CD4-positive, CD25-positive, alpha-beta regulatory T cell (primary cell): Measurements from ENCODE around the gene WRAP53. TPM values are rescaled to one million over a fixed set of nuclear protein-coding genes. Genes with fewer than 3 reads are reported as not detected.

Experiments used
- ATAC-seq, 2 donors: fragments of 150-1000 bp; cut with Tn5 transposase; one replicate each; pipeline ENCODE4 v1.10.0; 2021; ENCODE audit warnings: low read depth in 2 of 2, moderate number of reproducible peaks in 2 of 2, moderate library complexity in 1 of 2
- DNase-seq, 3 donors: peaks; one replicate each; pipeline versions ENCODE4 v3.0.0 to v3.0.0-alpha.2; 2012 to 2022; ENCODE audit warnings: mixed read lengths in 1 of 3
- H3K27ac ChIP-seq: one replicate; pipeline ENCODE4 v1.7.0; 2013; ENCODE audit warnings: mild to moderate bottlenecking, low read length; ENCODE audit not compliant: insufficient read depth, poor library complexity, severe bottlenecking
- H3K27me3 ChIP-seq: one replicate; pipeline ENCODE4 v1.7.0; 2013; ENCODE audit warnings: low read length; ENCODE audit not compliant: control insufficient read depth, insufficient read depth
- H3K36me3 ChIP-seq: one replicate; pipeline ENCODE4 v1.7.0; 2013; ENCODE audit warnings: mild to moderate bottlenecking, low read length, moderate library complexity; ENCODE audit not compliant: control insufficient read depth, insufficient read depth
- H3K4me1 ChIP-seq: 2 replicates; pipeline ENCODE4 v1.7.0; 2013; ENCODE audit warnings: mild to moderate bottlenecking, low read length; ENCODE audit not compliant: insufficient read depth, control insufficient read depth, poor library complexity, severe bottlenecking
- H3K4me3 ChIP-seq: one replicate; pipeline ENCODE4 v1.7.0; 2013; ENCODE audit warnings: low read depth, mild to moderate bottlenecking, low read length, moderate library complexity
- H3K9me3 ChIP-seq, 2 experiments: 1 replicate in 1 of 2; 2 replicates in 1 of 2; pipeline ENCODE4 v1.7.0; 2013; ENCODE audit warnings: low read length in 2 of 2, mild to moderate bottlenecking in 1 of 2, moderate library complexity in 1 of 2; ENCODE audit not compliant: control insufficient read depth in 2 of 2
- H3K27ac Mint-ChIP-seq, 3 donors: one replicate each; pipeline ENCODE4 v1.8.0; 2020 to 2022; ENCODE audit warnings: mild to moderate bottlenecking in 3 of 3, mixed read lengths in 3 of 3, moderate library complexity in 2 of 3
- H3K27me3 Mint-ChIP-seq: one replicate; pipeline ENCODE4 v1.8.0; 2022; ENCODE audit warnings: mild to moderate bottlenecking, mixed read lengths
- H3K36me3 Mint-ChIP-seq: one replicate; pipeline ENCODE4 v1.8.0; 2020; ENCODE audit warnings: mixed read lengths
- H3K4me1 Mint-ChIP-seq, 4 donors: one replicate each; pipeline ENCODE4 v1.8.0; 2020 to 2022; ENCODE audit warnings: mixed read lengths in 4 of 4, mild to moderate bottlenecking in 1 of 4
- H3K4me3 Mint-ChIP-seq, 4 donors: one replicate each; pipeline ENCODE4 v1.8.0; 2020 to 2022; ENCODE audit warnings: mild to moderate bottlenecking in 4 of 4, mixed read lengths in 4 of 4, moderate library complexity in 3 of 4
- H3K9me3 Mint-ChIP-seq, 7 donors: one replicate each; pipeline ENCODE4 v1.8.0; 2020 to 2022; ENCODE audit warnings: mixed read lengths in 7 of 7, mild to moderate bottlenecking in 3 of 7, moderate library complexity in 2 of 7
- polyA plus RNA-seq, 4 donors: library from polyadenylated mRNA; unstranded; fragments of 300-500 nt; fragmentation: Illumina TruSeq; gene quantifications; one replicate each; pipeline ENCODE4 v1.2.3, GENCODE V29; 2021
- total RNA-seq: library from RNA; stranded (reverse); gene quantifications from one replicate; pipeline ENCODE4 v1.2.3, GENCODE V29; 2022

The WRAP53 gene
- total and polyA plus RNA-seq, 5 donors from 2014 or later = 7.9 to 16.4 (median 11.3) TPM

GRCh38 chr17:7651097-7651664 lies 37.1 kb upstream of the WRAP53 start:
- H3K4me3 ChIP-seq = peak overlapping the region; percentile 47
- Mint-ChIP-seq H3K4me3 (peak overlapping the region; percentile 60 to 91 (median 82)), H3K9me3 (peaks cover 0 to 1% (median 0%) of the 10 kb centered on the region in 7 donors), H3K4me1 (peaks cover 4 to 24% (median 9%) of the 10 kb centered on the region in 4 donors), H3K36me3 (no peaks in the 10 kb centered on the region), H3K27me3 (peaks cover 57% of the 10 kb centered on the region), H3K27ac (peak overlapping the region in 1 of 3 donors; percentile 31)
- H3K27ac ChIP-seq = no peak overlapping the region
- H3K36me3 ChIP-seq = no peaks in the 10 kb centered on the region
- H3K9me3 ChIP-seq = no peaks in the 10 kb centered on the region
- no peak for ATAC-seq
- peaks cover 21% of the 10 kb centered on the region for H3K4me1 ChIP-seq
- no peak for DNase-seq
- peaks cover 19% of the 10 kb centered on the region for H3K27me3 ChIP-seq

GRCh38 chr17:7651665-7652387 lies 36.5 kb upstream of the WRAP53 start:
- Histone ChIP-seq H3K27ac (no peak overlapping the region), H3K4me3 (no peak overlapping the region), H3K4me1 (peaks cover 21% of the 10 kb centered on the region), H3K36me3 (no peaks in the 10 kb centered on the region), H3K27me3 (peaks cover 19% of the 10 kb centered on the region), H3K9me3 (no peaks in the 10 kb centered on the region)
- Mint-ChIP-seq H3K27me3 (peaks cover 57% of the 10 kb centered on the region), H3K4me1 (peaks cover 4 to 24% (median 10%) of the 10 kb centered on the region in 4 donors), H3K36me3 (no peaks in the 10 kb centered on the region), H3K4me3 (peak overlapping the region; percentile 11 to 67 (median 62)), H3K27ac (no peak overlapping the region), H3K9me3 (no peaks in the 10 kb centered on the region)
- DNase-seq (no peak), ATAC-seq (no peak)

- H3K27ac ChIP-seq = no peak overlapping the region
- H3K36me3 ChIP-seq = no peaks in the 10 kb centered on the region
- Mint-ChIP-seq H3K27me3 (peaks cover 63% of the 10 kb centered on the region), H3K27ac (no peak overlapping the region), H3K9me3 (no peaks in the 10 kb centered on the region), H3K4me3 (peak overlapping the region in 3 of 4 donors; percentile 38 to 67 (median 64)), H3K4me1 (peaks cover 4 to 24% (median 10%) of the 10 kb centered on the region in 4 donors), H3K36me3 (no peaks in the 10 kb centered on the region)
- DNase-seq (no peak), ATAC-seq (no peak)
- H3K4me3 ChIP-seq = no peak overlapping the region
- peaks cover 19% of the 10 kb centered on the region for H3K27me3 ChIP-seq
- H3K9me3 ChIP-seq = no peaks in the 10 kb centered on the region
- H3K4me1 ChIP-seq = peaks cover 21% of the 10 kb centered on the region
These were observed 35.6 kb upstream of the WRAP53 start for GRCh38 chr17:7652388-7653356.

- DNase-seq = no peak
- no peaks in the 10 kb centered on the region for H3K36me3 ChIP-seq
- H3K4me3 ChIP-seq = no peak overlapping the region
- H3K27ac ChIP-seq = no peak overlapping the region
- H3K27ac Mint-ChIP-seq = no peak overlapping the region
- peaks cover 51% of the 10 kb centered on the region for H3K27me3 Mint-ChIP-seq
- no peak for ATAC-seq
- H3K9me3 Mint-ChIP-seq = no peaks in the 10 kb centered on the region
- H3K4me3 Mint-ChIP-seq = no peak overlapping the region
- H3K4me1 Mint-ChIP-seq = peaks cover 4 to 21% (median 9%) of the 10 kb centered on the region in 4 donors
- no peaks in the 10 kb centered on the region for H3K36me3 Mint-ChIP-seq
- peaks cover 19% of the 10 kb centered on the region for H3K27me3 ChIP-seq
- peaks cover 19% of the 10 kb centered on the region for H3K4me1 ChIP-seq
- no peaks in the 10 kb centered on the region for H3K9me3 ChIP-seq
These were observed 33.3 kb upstream of the WRAP53 start for GRCh38 chr17:7654832-7655540.

- Histone ChIP-seq H3K9me3 (no peaks in the 10 kb centered on the region), H3K36me3 (no peaks in the 10 kb centered on the region), H3K27ac (no peak overlapping the region), H3K27me3 (peaks cover 14% of the 10 kb centered on the region), H3K4me3 (no peak overlapping the region), H3K4me1 (peaks cover 14% of the 10 kb centered on the region)
- H3K4me1 Mint-ChIP-seq = peaks cover 1 to 16% (median 4%) of the 10 kb centered on the region in 4 donors
- peaks cover 46% of the 10 kb centered on the region for H3K27me3 Mint-ChIP-seq
- no peaks in the 10 kb centered on the region for H3K9me3 Mint-ChIP-seq
- ATAC-seq = no peak
- no peaks in the 10 kb centered on the region for H3K36me3 Mint-ChIP-seq
- H3K4me3 Mint-ChIP-seq = no peak overlapping the region
- no peak overlapping the region for H3K27ac Mint-ChIP-seq
- DNase-seq = no peak
These were observed 32.8 kb upstream of the WRAP53 start for GRCh38 chr17:7655541-7655840.

GRCh38 chr17:7656958-7657609 lies 31.2 kb upstream of the WRAP53 start:
- H3K4me3 ChIP-seq = no peak overlapping the region
- DNase-seq (no peak), ATAC-seq (no peak)
- Mint-ChIP-seq H3K9me3 (no peaks in the 10 kb centered on the region), H3K4me3 (peak overlapping the region in 1 of 4 donors; percentile 59), H3K27ac (no peak overlapping the region), H3K4me1 (peaks cover 0 to 5% (median 1%) of the 10 kb centered on the region in 4 donors), H3K36me3 (no peaks in the 10 kb centered on the region), H3K27me3 (peaks cover 32% of the 10 kb centered on the region)
- H3K4me1 ChIP-seq = no peaks in the 10 kb centered on the region
- H3K27me3 ChIP-seq = peaks cover 10% of the 10 kb centered on the region
- H3K27ac ChIP-seq = no peak overlapping the region
- H3K36me3 ChIP-seq = no peaks in the 10 kb centered on the region
- no peaks in the 10 kb centered on the region for H3K9me3 ChIP-seq
